Stimulated activated CD4-positive, alpha-beta T cell treated with anti-CD3 and anti-CD28 coated beads, Interleukin-4, amount 100 ng/mL, for 4 hours (primary cell): Measurements from ENCODE around the gene ASB6.
A peak's percentile ranks its signal among the peaks of the same experiment; 100 is the strongest.
"Not testable (repeated sequence)": the region's sequence is repeated elsewhere in the genome, so short reads cannot be mapped to it uniquely, and the experiment has no call there.

ENCODE experiments used
- DNase-seq, 2 experiments: peaks; one replicate each; pipeline ENCODE4 v3.0.0-alpha.2; 2020

ASB6 gene

DNA sequence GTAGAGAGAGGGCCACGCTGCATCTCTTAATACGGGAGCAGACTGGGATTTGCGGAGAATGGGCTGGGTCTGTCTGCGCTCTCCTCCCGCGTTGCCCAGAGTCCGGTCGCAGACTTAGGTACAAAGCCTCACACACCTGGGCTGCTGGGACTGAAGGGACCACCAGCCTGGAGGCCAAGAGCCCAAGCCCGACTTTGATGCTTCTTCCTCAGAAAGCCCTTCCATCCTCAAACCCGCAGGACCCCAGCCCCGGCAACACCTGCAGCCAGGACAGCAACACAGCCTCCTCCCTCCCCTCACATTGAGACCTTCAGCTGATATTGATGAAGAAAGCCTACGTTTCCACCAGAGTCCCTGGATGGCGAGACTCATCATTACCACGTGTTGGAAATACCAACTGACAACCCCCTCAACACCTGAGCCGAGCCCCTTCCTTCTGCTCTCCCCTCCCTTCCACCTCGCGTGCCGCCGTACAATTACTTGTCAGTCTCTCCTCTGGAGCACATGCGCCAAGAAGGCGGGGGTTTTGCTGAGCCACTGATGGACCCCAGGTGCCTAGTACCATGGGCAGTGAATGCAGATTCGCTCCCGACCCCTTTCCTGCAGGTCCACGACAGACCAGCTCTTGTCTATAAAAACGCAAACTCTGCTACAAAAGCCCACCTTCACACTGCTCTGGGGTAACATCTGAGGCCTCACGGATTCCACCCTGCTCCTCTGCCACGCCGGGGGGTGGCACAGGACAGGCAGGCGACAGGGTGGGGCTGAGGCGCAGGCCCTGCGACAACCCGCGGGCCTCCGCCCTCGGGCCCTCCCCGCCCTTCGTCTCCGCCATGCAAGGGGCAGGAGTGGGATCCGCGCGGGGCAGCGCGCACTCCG is 841 bp downstream of the ASB6 start:
- no peak for DNase-seq

DNA sequence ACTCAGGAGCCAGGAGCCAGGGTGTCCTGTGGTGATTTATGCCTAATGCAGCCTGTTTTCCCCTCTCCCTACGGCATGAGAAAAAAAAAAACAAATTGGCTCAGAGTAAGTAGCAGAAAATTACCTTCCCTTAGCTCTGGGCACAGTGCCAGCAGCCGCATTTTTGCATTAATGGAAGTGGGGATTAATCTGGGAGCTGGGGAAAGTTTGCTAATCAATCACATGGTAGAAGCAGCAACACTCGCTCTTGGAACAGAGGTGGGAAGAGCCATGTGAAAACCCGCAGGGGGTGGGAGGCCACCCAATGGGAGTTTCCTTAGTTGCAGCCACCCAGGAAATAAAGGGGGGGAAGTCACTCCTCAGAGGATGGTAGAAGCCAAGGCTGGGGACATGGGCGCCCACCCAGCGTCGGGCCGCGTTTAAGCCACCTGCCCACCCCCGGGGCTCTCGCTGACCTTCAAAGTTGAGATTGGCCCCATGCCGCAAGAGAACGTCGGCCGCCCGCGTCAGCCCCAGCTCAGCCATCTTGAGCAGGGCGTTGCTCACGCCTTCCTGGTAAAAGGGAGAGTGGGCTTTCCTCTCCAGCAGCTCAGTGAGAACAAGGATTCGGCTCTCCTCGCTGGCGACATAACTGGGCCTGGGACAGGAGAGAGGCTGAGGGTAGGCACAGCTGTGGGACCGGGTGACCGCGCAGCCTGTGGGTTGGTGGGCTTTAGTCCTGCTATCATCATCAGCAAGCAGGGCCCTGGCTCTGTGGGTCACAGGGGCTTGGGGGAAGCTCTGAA is 1.7 kb downstream of the ASB6 start:
- no peak for DNase-seq

DNA sequence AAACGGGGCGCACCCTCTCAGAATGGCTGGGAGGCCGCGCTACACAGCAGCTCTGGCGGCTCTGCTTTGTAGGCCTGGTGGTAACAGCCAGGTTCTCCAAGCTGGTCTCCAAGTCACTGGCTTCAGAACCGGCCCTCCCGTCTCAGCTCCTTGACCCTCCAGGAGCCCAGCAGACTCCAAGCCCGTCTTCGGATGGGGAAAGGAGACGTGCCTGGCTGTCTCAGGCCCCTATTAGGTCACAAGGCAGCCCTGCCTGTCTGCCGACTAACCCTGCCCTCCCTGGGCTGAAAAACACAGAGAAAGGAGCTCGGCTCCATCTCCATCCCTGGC is 2.2 kb downstream of the ASB6 start:
- DNase-seq = no peak

DNA sequence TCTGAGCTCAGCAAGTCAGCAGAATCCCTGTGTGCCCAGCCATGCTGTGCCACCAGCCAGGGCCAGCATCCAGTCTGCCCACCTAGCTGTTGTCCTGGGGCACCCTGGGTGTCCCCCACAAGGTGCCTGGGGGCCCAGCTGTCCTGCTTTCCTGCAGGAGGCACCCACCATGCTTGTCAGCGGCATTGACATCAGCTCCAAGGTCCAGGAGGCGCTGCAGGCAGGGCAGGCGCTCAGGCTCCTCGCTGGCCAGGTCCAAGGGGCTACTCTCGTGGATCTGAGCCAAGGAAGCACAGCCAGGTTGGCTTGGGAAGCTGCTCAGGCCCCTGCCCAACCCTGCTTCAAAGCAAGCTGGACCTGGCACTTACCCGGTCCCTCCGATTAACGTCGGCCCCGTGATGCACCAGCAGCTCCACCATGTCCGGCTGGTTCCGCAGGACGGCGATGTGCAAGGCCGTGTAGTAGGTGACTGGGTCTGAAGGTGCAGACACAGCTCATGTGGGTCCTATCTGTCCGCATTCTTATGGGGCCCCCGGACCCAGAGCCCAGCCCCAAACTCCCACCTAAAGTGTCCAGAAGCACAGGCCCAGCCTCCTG is 2.8 kb downstream of the ASB6 start:
- no peak for DNase-seq

DNA sequence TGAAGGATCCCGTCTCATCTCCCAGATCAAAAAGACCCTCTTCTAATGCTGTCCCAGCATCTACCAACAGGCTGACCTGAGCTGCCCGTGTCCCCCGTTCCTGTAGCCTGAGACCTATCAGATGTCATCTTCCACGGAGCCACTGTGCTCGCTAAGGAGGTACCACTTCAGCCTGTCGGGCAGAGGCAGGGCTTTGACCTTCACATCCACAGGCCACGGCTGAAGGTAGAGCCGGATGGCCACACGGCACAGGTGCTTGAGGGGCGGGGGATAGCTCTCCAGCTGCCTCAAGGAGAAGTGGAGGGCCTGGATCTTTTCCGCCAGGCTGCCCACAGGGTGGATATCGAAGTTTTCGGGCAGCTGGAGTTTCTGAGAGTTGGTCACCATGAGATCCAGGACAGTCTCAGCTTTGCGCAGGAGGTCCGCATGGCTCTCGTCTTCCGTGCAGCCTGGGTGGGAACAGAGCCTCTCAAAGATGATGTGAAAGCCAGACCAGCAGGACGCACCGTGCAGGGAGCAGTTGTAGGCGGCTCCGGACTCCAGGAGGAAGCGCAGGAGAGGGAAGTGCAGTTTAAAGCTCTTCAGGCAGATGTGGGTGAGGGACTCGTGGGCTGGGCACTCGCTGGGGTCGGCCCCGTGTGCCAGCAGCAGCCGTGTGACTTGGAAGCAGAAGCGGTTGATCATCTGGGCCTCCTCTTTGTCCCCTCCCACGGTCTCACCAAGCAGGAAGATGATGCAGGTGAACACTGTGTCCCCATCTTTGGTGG is 4.1 kb downstream of the ASB6 start:
- no peak for DNase-seq

DNA sequence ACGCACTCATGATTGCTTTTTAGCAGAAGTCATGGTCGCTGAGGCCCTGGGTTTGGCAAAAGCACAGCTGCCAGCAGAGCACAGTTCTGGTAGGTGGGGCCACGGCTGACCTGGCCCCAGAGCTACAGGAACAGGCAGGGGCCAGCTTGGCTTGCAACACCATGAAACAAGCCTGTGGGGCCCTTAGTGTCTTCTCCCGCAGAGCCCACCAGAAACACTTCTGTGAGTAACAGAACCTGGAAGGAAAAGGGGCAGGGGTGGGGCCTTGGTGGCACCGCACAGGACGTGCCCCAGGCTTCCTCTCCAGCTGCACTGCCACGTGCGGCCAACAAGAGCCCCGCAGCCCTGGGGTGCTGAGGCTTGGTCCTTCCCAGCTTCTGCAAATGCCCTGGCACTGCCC is 4.8 kb downstream of the ASB6 start:
- no peak for DNase-seq

DNA sequence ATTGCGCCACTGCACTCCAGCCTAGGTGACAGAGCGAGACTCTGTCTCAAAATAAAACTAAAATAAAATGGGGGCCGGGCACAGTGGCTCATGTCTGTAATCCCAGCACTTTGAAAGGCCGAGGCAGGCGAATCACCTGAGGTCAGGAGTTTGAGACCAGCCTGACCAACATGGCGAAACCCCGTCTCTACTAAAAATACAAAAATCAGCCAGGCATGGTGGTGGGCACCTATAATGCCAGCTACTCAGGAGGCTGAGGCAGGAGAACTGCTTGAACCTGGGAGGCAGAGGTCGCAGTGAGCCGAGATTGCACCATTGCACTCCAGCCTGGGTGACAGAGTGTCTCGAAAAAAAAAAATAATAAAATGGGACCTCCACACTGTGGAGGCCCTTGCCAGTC is 5.6 kb downstream of the ASB6 start:
- DNase-seq = not testable (repeated sequence)

DNA sequence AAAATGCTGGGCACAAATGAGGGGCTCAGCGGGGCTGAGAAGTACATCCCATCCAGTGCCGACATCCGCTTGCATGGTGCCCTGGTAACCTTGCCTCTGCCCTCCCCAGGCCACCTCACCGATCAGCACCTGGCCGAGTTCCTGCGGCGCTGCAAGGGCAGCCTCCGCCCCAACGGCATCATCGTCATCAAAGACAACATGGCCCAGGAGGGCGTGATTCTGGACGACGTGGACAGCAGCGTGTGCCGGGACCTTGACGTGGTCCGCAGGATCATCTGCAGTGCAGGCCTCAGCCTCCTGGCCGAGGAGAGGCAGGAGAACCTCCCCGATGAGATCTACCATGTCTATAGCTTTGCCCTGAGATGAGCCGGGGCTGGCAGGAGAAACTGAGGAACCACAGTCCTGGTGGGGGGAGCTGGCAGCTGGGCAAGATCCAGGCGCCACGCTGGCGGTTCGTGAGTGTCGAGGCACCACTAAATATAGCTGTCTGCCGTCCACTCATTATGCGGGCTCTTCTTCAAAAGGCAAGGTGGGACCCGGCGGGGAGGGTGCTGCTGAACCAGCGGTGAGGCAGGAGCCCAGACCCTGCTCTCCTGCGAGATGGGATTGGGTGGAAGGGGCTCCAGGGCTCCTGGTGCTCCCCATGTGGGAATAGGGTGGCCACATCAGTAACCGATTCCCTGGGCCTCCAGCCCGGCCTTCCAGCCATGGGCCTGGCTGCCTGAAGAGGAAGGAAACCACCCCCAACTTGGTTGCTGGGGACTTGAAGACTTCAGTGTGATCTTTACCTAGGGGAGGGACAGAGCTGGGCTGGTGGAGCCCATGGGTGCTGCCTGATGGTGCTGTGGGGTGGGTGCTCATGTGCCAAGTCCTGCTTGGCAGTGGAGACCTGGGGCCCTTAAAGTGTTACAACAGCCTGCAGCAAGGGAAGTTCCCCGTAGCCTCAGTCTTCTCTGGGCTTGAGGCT is 6.6 kb downstream of the ASB6 start:
- DNase-seq = no peak

DNA sequence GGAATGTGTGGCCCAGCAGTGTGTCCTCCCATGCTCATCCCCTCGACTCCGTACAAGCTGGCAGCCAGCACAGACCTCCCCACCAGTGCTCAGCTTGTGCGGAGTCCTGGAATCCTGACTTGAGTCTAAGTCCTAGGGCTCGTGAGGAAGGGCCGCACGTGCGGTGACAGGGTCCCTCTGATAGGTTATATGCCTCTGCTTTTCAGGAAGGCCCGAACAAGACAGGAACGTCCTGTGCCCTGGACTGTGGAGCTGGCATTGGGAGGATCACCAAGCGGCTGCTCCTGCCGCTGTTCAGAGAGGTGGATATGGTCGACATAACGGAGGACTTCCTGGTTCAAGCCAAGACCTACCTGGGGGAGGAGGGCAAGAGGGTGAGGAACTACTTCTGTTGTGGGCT is 8.1 kb downstream of the ASB6 start:
- no peak for DNase-seq

DNA sequence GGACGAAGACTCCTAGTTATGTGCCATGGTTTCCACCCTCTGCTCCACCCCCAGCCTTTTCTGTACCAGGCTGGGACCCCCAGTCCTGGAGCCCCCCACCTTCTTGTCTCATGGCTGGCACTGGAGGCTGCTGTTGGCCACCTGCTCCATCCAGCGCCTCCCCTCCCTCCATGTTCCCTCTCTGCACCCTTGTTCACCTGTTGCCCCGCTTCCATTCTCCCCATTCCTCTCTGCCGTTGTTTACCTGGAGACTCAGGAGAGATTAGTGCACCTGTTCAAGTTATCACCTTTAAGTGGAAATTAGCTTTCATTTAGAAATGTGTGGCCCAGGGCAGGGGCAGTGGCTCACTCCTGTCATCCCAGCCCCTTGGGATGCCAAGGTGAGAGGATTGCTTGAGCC is 8.7 kb downstream of the ASB6 start:
- DNase-seq = no peak

DNA sequence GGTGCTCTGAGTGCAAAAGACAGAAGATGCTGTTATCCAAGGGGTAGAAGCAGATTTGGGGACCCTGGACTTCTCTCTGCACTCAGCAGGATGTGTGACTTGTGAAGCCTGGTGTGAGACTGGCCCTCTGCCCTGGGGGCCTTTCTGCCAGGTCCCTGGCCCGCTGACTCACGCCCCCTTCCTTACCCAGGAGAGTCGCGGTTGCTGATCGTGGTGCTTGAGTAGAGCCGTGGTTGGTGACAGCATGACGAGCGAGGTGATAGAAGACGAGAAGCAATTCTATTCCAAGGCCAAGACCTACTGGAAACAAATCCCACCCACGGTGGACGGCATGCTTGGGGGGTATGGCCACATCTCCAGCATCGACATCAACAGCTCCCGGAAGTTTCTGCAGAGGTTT is 9.5 kb downstream of the ASB6 start:
- DNase-seq = no peak

DNA sequence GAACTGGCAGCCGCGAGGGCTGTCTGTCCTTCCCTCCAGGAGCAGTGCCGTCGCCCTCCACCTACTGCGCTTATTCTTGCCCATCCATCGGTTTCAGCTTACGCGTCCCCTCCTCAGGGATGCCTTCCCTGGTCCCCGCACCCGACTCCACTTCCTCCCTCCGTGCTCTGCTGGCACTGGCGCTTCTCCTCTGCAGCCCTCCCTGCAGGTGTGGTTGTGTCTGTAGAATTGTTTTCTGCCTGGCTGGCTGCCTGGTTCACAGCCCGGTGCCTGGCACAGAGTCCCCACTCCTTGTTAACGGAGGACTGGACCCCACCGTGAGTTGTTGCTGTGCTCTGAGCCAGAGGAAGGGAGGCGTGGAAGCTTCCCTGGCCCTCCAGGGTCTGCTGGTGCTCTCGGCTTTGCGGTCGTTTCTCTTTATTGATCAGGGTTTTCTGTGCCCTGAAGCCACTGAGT is 10.2 kb downstream of the ASB6 start:
- no peak for DNase-seq

DNA sequence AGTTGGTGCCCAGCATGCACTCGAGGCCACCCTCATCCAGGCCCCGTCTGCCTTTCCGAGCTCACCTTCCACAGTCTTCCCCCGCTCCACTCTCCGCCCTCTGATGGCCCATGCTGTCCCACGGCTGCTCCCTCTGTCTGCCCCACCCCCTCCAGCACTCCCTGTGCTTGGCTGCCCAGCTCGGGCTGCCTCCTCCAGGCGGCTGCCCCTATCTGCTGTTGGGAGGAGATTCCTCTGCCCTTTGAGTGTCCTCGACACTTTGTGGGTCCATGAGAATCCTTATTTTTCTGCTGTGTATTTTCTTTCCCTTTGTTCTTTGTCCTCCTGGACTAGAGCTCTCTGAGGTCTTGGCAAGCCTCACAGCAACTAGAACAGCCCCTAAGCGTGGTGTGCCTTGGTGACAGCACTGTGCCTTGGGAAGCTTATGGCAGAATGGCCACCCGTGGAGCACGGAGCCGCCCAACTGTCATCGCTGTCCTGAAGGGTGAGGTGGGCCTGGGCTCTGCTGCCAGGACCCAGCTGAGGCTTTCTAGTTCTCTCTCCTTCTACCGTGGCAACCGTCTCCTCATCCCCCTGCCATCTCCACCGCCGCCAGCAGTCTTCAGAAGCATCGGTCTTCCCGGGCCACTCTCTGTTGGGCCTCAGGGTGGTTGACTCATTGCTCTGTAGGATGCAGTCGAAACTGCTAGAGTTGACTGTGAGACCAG is 10.8 kb downstream of the ASB6 start:
- DNase-seq = no peak

DNA sequence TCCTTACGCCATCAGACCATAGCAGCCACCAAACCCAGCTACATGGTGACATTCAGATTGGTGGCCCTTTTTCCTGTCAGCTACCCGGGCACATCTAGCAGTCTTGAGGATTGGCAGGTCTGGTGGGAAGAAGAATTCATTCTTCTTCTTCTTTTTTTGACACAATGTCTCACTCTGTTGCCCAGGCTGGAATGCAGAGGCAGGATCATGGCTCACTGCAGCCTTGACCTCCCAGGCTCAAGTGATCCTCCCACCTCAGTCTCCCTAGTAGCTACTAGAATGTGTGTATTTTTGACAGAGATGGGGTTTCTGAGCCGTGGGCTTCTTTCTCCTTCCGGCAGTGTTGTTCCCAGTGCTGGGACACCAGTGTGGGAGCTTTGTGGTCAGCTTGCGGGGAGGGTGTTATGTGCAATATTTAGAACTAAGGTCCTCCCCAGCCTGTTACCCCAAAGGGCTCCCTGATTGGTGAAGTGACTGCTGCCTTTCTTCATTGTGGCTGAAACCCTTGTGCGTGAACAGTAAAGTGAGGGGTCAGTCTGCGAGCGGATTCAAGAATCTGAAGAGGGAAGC is 12.6 kb downstream of the ASB6 start:
- no peak for DNase-seq

DNA sequence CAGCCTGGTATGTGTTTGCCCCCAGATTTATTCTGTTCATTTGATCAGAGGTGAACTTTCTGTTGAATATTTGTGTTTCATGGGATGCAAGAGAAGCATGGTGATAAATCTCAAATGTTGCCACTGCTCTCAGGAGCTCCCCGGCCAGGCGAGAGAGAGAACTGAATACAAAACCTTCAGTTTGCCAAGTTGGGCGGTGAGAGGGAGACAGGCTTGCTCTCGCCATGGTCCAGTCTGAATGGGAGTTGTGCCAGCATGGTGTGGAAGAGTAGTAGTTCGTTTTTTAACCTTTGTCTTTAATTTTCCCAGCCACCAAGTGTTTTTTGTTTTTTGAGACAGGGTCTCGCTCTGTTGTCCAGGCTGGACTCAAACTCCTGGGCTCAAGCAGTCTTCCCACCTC is 13.2 kb downstream of the ASB6 start:
- no peak for DNase-seq

DNA sequence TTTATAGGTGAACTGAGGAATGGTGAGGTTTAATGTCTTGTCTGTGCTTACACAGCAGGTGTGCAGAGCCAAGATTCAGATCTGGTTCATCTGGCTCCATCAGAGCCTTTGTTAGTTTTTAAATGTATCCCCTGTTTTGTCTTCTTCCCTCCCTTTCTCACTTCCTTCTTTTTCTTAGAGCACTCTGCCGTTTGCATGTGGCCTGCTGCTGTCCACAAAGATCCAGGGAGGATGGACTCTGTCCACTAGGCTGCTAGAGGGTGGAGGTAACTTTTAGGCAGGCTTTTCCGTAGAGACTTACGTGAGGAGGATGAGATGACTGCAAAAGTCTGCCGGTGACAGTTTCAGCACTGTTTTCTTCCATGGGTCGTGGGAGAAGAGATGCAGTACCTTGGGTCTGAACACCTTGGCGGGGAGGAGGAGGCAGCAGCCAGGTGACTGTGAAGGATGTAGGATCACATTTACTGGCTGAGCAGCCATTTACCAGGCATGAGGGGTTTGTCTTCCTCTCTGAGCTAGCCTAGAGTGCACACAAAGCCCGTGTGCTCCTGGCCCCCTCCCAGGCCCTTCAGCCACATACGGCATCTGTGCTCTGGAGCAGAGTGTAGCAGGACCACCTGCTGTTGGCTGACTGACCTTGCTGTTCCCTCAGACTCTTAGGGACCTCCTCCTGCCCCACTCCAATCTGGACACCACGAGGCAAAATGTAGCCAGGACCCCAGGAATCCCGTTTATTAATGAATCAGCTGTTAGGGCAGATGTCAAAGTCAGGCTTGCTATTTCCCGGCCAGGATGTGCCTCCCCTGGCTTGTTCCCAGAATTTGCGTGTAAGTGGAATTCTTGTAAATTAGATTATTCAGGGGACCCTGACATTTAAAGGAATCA is 14.2 kb downstream of the ASB6 start:
- no peak for DNase-seq

DNA sequence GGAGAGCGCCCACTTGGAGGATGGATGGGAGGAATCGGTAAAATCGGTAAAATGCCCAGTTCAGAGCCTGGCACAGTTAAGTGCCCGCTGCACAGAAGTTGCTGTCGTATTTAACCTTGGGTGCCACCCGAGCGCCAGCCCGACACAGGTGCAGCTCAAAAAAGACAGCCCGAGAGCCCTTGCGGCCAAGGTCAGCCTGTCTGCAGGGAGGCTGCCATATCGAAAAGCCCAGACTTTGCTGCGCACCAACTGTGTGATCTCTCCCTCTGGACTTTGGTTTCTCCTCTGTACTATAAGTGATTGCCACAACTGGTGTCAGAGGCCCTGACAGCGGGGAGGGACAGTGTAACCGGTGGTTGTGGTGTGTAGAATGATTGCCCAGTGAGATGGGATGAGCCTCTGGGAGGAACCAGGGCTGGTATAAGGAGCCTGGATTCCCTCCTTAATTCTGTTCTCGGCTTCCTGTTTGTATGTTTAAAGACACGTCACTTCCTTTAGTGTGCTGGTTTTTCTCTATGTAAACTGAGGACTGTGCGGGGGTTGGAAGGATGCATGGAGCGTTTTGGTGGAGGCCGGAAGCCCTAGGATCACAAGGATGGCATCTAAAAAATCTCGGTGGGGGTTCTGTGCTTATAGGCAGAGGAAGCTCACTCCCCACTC is 15.2 kb downstream of the ASB6 start:
- peak in 1 of 2 experiments; percentile 16 for DNase-seq

DNA sequence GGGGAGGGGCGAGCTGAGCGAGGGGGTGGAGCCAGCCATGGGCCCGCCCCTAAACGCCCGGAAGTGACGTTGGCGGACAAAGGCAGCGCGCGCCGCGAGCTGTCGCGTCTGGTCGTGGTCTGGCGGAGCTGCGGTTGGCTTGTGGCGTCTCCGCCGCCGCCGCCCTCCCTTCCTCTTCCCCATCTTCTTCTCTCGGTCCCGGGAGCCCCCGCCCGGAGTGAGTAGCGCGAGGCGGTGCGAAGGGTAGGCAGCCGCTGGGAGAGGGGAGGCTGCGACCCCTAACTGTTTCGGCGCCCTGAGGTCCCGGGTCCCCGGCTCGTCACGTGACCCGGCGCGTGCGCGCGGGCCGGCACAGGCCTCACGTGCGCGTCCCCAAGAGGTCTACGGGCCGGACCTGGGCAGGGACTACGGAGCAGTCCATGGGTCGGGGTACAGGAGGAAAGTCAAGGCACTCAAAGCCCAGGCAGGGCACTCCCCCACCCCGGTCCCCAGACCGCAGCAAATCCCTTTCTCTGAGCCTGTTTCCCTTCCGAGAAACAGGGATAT is 15.8 kb downstream of the ASB6 start, which contains the start of gene NTMT1:
TSS of gene NTMT1 (plus strand) at position 85 of the 546 bp plus-strand sequence. CDS start 6,541 bp downstream, outside the sequence.
- peak; percentile 86 to 91 for DNase-seq

DNA sequence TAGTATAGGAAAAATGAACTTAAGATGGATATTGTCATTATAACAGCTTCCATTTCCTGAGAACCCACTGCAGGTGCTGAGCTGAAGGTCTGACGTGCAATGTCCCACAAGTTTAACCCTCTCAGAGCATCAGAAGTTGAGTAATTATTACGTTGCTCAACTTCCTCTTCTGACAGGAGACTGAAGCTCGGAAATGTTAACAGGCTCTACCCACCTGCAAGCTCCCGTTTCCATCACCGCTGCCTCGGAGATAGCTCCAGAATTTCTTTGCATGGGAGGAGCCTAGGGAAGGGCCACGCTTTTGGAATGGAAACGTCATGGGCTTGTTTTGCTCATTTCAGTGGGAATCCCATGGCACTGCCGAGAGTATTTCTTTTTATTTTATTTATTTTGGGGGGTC is 17.0 kb downstream of the ASB6 start:
- peak in 1 of 2 experiments; percentile 24 for DNase-seq
